Activated CD4-positive, alpha-beta T cell treated with anti-CD3 and anti-CD28 coated beads, Interleukin-2, amount 10 ng/mL, durations not matched to agents 24 days and 14 days (primary cell): ENCODE results near the gene GTF2F1. TPM values are rescaled to one million over a fixed set of nuclear protein-coding genes. Genes with fewer than 3 reads are reported as not detected.

Experiments used
- DNase-seq: peaks from one replicate; pipeline ENCODE4 v3.0.0; 2022
- H3K27ac Mint-ChIP-seq: one replicate; pipeline ENCODE4 v1.8.0; 2022; ENCODE audit warnings: mild to moderate bottlenecking, mixed read lengths
- H3K27me3 Mint-ChIP-seq: one replicate; pipeline ENCODE4 v1.8.0; 2022; ENCODE audit warnings: mixed read lengths
- H3K36me3 Mint-ChIP-seq: one replicate; pipeline ENCODE4 v1.8.0; 2022; ENCODE audit warnings: low read depth, mild to moderate bottlenecking, mixed read lengths
- H3K4me1 Mint-ChIP-seq: one replicate; pipeline ENCODE4 v1.8.0; 2021; ENCODE audit warnings: mixed read lengths
- H3K4me3 Mint-ChIP-seq: one replicate; pipeline ENCODE4 v1.8.0; 2022; ENCODE audit warnings: mild to moderate bottlenecking, moderate library complexity, mixed read lengths
- H3K9me3 Mint-ChIP-seq: one replicate; pipeline ENCODE4 v1.8.0; 2021; ENCODE audit warnings: mixed read lengths
- intact Hi-C: fragments of 100-400 bp; cut with micrococcal nuclease; formaldehyde crosslinking; loops from one replicate; pipeline ENCODE4 v1.15.1; 2023
- total RNA-seq: library from RNA; stranded (reverse); gene quantifications from 2 replicates; pipeline ENCODE4 v1.2.3, GENCODE V29; 2022

Gene GTF2F1
- total RNA-seq, 1 donor from 2014 or later, result 63.5 TPM

DNA sequence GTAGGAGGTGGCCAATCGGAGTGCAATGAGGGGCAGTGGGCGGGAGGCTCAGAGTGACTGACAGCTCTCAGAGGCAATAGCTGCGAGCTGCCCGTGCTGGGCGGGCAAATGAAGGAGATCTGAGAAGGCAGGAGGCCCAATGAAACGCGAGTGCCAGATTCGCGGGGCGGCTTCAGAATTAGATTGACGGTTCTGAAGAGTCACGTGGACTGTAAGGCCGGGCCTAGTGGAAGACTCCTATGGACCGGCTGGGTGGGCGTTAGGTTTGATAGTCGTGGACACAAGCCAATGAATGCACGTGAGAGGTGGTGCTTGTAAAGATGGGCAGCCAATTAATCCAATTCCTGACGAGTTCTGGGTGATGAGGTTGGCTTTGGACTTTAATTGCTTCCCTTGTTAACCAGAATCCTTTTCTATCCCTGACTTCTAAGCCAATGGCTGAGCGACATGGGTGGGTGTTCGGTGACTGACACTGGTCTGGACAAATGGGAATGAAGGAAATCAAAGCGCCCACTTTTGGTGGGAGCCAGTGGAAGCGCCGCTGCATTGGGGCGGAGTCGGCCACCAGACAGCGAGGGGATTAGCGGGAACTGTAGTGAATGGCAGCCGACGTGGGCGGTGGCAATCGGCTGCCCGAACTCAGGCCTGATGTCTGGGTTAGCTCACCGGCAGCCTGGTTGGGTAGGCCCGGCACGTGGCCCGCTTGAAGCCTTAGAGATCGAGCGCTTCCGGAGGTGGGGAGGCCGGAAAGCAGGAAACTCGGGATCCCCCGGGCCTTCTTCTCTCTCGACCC is 32.2 kb upstream of the GTF2F1 start:
- peak; percentile 100 for DNase-seq
- Mint-ChIP-seq H3K27me3 (no peaks in the 10 kb centered on the region), H3K36me3 (peaks cover 29% of the 10 kb centered on the region), H3K4me3 (peak overlapping the region; percentile 72), H3K27ac (peak overlapping the region; percentile 97), H3K9me3 (peaks cover 3% of the 10 kb centered on the region), H3K4me1 (peaks cover 26% of the 10 kb centered on the region)
- intact Hi-C loops, result loop anchor here (1.0 to 10.0 kb wide), 7 partner anchors 32 to 377 kb away; partner anchors contain the start of genes CD70, CLPP and GTF2F1

DNA sequence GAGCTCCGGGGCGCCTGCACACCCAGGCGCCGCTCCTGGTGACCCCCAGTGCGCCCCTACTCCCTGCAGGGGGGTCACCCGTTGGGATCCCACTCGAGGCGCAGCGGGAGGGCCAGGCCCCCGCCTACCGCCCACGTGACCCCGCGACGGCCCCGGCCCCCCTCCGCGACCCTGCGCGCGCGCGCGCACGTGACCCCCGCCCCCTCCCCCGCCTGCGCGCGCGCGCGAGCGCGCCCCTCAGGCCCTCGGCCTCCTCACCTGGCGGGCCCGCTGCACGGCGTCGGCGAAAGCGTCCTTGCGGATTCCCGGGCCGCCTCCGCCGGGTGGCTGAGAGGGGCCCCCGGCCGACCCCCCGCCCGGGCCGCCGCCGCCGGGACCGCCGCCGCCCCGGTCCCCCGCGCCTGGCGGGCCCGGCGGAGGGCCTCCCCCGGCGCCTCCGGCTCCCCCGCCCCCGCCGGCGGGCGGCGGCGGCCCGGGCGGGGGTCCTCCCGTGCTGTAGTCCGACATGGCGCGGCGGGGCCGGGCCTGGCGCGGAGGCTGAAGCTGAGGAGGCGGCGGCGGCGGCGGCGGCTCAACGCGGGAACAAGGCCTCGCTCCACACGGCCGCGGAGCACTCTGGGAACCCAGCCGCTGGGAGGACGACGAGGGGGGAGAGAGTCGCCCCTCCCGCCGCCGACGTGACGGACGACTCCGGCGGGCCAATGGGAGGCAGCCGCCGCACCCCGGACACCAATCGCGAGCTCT is 31.4 kb upstream of the GTF2F1 start, which contains the start of gene KHSRP:
Gene KHSRP (minus strand): TSS at position 617 of the 744 bp plus-strand sequence. CDS start 110 bp downstream, at position 507.
- peaks cover 26% of the 10 kb centered on the region for H3K4me1 Mint-ChIP-seq
- H3K4me3 Mint-ChIP-seq, result peak within 1 kb of the TSS; percentile 97
- peak within 1 kb of the TSS; percentile 97 for H3K27ac Mint-ChIP-seq
- intact Hi-C loops, result loop anchor here (2.0 to 10.0 kb wide), 3 partner anchors 64 to 170 kb away; partner anchors contain the start of genes CD70 and CLPP
- H3K36me3 Mint-ChIP-seq, result peaks cover 36% of the 10 kb centered on the region
- no peaks in the 10 kb centered on the region for H3K27me3 Mint-ChIP-seq
- peaks cover 3% of the 10 kb centered on the region for H3K9me3 Mint-ChIP-seq
- peak; percentile 76 for DNase-seq

DNA sequence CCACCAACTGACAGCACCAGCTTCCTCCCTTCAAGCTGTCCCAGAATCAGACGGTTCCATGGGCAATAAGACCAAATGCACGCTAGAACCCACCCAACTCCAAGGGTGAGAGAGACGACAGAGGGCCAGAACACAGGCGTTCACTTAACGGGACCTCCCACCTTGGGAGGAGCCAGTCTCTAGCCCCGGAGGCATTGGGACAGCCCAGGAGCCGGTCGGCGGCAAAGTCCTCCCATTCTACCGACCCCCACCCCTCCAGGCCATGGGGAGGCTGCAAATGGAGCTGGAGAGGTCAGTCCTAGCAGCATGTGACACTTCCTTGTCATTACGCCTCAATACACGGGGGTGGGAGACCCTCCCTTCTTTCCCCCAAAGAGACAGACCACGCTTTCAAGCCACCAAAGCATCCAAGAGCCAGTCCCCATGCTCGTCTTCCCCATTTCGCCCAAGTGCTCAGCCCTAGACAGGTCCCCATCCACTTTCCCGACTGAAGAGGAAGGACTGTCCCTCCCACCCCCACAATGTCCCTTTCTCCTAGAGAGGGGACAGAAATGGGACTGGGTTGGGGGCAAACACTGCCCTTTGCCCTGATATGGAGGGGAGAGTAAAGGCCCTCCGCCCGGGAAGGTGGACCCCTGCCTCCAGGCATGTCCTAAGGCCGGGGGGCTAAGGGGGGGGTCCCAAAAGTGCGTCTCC is 30.7 kb upstream of the GTF2F1 start:
- intact Hi-C loops, result loop anchor here (2.0 to 10.0 kb wide), 3 partner anchors 63 to 171 kb away; partner anchors contain the start of genes CD70 and CLPP
- peak overlapping the region; percentile 82 for H3K27ac Mint-ChIP-seq

DNA sequence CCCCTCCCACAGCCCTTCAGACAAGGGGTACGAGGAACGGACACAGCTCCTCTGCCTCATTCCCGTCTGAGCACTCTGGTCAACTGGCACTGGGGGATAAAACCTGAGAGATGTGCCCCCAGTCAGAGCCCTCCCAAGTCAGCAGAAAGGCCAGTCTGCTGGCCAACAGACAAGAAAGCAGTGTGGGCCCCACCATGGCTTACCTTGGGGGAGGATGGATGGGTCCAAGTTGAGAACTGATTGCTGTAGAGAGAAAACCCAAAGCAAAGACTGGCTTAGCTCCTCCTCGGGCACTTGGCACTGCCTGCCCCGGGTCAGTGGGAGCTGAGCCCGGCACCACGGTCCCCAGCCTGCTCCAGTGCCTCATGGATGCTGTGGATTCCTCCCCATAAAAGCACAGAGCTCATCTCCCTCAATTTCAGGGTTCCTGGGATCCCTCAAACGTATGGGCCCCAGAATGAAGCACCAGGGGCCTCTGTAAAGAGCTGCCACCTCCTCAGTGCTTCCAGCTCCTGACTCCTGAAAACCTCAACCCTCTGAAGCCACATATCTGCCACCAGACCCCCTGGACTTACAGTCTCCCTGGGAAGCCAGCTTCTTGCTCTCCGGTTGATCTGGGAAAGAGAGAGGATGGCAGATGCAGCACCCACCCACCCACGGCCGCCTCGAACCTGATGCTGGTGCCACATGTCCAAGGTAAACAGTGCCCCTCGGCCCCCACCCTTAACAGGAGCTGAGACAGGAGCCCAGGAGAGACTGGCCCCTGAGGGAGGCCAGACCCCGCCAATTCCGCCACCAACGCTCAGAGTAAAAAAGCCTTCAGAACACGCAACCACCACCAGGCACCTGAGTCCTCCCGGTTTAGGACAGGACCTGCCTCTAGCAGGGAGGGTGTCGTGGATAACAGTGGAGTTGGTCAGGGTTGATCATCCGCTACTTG is 28.4 kb upstream of the GTF2F1 start:
- intact Hi-C loops, result loop anchor here (10.0 kb wide), 1 partner anchor 173 kb away; the partner anchor contains the start of gene CD70
- Mint-ChIP-seq H3K9me3 (peaks cover 3% of the 10 kb centered on the region), H3K27me3 (no peaks in the 10 kb centered on the region), H3K27ac (no peak overlapping the region), H3K4me1 (peaks cover 26% of the 10 kb centered on the region), H3K36me3 (peaks cover 62% of the 10 kb centered on the region), H3K4me3 (no peak overlapping the region)
- DNase-seq, result no peak

More for the DNA sequence above, 30.7 kb upstream of the GTF2F1 start:
- Mint-ChIP-seq H3K9me3 (peaks cover 3% of the 10 kb centered on the region), H3K36me3 (peaks cover 43% of the 10 kb centered on the region), H3K4me3 (peak overlapping the region; percentile 97), H3K27me3 (no peaks in the 10 kb centered on the region), H3K4me1 (peaks cover 26% of the 10 kb centered on the region)
- DNase-seq, result peak; percentile 83

DNA sequence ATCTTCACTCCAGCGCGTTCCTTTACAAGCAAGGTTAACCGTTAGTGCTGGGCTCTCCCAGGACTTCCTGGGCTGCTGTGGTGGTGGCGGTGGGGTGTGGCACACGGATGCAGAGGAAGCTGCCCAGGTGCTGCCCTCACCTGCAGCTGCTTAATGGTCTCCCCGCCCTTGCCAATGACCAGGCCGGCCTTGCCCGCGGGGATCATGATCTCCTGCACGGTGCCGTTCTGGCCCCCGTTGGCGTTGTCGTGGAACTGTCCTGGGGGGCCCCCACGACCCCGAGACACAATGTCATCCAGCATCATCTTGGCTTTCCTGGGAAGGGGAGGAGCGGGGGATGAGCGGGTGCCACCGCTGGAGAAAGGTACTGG is 25.6 kb upstream of the GTF2F1 start:
- DNase-seq, result no peak
- no peaks in the 10 kb centered on the region for H3K27me3 Mint-ChIP-seq
- H3K4me3 Mint-ChIP-seq, result no peak overlapping the region
- peaks cover 72% of the 10 kb centered on the region for H3K36me3 Mint-ChIP-seq
- intact Hi-C loops, result no loop called here
- H3K4me1 Mint-ChIP-seq, result peaks cover 15% of the 10 kb centered on the region
- no peaks in the 10 kb centered on the region for H3K9me3 Mint-ChIP-seq
- no peak overlapping the region for H3K27ac Mint-ChIP-seq

DNA sequence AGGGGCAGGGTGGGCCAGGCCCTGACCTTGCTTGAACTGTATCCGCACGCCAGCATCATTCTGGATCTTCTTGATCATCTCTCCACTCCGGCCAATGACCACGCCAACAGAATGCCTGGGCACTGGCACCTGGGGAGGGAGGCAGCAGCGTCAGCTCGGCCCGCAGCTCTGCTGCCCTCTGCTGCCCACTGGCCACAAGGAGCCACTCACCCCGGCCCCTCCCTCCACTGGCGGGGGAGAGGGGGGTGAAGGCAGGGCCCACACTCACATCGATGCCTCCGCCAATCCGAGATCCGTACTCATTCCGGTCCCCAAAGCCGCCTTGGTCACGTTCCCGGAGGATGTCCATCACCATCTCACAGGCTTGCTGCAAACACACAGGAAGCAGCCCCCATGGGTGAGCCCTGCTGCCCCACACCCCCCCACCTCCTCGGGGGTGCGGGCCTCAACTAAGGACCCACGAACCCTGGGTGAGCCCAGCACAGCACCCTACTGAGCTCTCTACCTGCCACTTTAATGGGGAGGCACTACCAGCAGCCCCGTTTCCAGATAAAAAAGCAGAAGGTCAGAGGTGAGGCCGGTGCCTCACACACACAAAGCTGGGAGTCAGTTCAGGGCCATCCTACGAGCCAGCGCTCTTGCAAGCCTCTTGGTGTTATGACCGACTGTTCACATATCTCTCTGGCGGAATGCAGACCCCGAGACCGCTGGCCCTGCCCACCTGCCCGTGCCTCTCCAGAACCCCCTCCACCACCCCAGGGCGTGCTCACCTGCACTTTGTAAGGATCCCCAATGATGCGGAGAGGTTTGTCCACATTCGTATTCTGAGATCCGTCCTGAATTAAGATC is 25.0 kb upstream of the GTF2F1 start:
- no peak for DNase-seq
- intact Hi-C loops, result no loop called here
- Mint-ChIP-seq H3K9me3 (no peaks in the 10 kb centered on the region), H3K4me3 (no peak overlapping the region), H3K36me3 (peaks cover 70% of the 10 kb centered on the region), H3K27me3 (no peaks in the 10 kb centered on the region), H3K4me1 (peaks cover 10% of the 10 kb centered on the region), H3K27ac (no peak overlapping the region)

DNA sequence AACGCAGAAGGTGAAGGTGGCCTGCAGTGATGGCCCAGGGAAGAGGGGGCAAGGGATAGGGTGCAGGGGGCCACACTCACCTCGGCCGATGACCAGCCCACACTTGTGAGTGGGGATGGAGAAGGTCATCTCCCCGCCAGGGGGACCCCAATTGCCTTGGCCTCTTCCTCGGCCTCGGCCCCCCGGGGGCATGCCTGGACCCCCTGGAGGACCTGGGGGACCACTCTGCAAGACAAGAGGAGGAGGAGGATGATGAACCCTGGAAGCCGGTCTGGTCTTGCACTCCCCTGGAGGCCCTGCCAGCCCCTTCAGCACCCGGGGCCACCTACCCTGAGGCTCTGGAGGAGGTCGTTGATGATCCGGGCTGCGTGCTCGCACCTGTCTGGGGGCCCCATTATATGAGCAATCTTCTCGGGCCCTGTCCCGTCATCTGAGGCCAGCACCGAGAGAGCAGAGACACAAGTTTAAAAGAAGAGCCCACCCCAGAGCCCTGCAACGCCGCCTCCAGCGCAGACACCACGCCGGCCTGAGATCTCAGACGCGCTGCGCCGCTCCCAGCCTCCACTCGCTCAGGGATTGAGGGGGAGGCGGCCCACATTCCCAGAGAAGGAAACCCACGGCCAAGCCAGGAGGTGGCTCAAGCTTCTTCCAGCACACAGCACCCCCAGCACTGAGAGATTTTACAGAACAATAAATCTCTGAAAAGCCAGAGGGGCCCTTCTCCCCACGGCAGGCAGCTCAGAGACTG is 23.9 kb upstream of the GTF2F1 start:
- DNase-seq, result no peak
- H3K36me3 Mint-ChIP-seq, result peaks cover 65% of the 10 kb centered on the region
- H3K27ac Mint-ChIP-seq, result no peak overlapping the region
- intact Hi-C loops, result no loop called here
- no peaks in the 10 kb centered on the region for H3K9me3 Mint-ChIP-seq
- no peaks in the 10 kb centered on the region for H3K27me3 Mint-ChIP-seq
- H3K4me3 Mint-ChIP-seq, result no peak overlapping the region
- peaks cover 2% of the 10 kb centered on the region for H3K4me1 Mint-ChIP-seq

DNA sequence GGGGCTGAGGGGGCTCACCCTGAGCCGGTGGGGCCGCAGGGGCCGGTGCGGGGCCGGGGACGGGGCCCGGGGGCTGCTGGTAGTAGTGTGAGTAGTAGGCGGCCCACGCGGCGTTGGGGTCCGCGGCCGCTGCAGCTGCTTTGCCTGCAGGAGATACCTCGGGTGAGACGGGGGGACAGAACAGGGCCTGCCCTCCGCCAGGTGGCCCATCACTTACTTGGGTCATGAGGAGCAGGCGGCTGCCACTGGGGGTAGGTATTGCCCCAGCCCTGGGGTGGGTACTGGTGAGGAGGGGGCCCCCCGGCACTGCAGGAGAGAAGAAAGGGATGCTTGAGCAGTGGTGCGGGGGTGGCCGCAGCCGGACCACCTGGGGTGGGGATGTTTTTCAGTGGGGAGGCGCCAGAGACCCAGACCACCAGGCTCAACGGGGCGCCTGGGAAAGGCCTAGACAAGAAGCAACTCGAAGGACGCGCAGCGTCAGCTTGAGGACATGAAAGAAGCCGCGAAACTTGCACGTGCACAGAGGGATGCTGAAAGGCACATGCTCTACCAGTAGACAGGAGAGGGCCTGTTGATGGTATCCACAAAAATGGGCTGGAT is 22.7 kb upstream of the GTF2F1 start:
- no peaks in the 10 kb centered on the region for H3K9me3 Mint-ChIP-seq
- intact Hi-C loops, result no loop called here
- peaks cover 57% of the 10 kb centered on the region for H3K36me3 Mint-ChIP-seq
- no peaks in the 10 kb centered on the region for H3K27me3 Mint-ChIP-seq
- H3K4me1 Mint-ChIP-seq, result peaks cover under 1% of the 10 kb centered on the region
- H3K27ac Mint-ChIP-seq, result no peak overlapping the region
- no peak overlapping the region for H3K4me3 Mint-ChIP-seq
- DNase-seq, result no peak

DNA sequence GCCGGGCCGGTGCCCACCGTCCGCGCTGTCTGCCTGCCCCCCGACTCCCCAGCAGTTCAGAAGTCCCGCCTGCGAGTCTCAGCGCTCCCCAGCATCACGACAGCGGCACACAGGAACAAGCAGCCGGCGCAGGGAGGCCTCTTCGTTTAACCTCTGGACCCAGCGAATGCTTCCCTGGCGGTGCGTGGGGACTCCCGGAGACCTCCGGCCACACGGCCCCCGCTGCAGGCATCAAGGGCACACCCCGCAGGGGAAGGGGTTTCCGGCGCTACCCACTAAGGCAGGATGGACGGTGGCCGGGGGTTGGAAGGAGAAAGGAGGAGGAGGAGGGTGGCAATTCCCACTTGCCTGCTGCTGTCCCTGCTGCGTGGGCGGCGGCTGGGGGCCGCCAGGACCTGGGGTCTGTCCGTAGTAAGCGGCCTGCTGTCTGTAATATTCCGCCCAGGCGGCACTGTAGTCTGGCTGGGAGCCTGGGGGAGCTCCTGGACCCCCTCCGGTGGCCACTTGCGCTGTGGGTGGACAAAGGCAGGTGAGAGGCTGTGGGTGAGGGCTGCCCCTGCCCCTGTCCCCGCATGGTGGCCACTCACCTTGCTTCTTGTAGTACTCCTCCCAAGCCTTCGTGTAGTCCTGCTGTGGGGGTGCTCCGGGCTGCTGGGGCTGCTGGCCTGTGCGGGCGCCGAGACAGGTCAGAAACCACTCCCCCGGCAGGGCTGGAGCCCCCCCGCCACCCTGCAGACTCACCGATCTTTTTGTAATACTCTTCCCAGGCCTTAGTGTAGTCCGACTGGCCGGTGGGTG is 22.0 kb upstream of the GTF2F1 start:
- DNase-seq, result no peak
- Mint-ChIP-seq H3K9me3 (no peaks in the 10 kb centered on the region), H3K27me3 (no peaks in the 10 kb centered on the region), H3K4me1 (no peaks in the 10 kb centered on the region), H3K36me3 (peaks cover 50% of the 10 kb centered on the region), H3K4me3 (no peak overlapping the region), H3K27ac (no peak overlapping the region)
- intact Hi-C loops, result no loop called here

DNA sequence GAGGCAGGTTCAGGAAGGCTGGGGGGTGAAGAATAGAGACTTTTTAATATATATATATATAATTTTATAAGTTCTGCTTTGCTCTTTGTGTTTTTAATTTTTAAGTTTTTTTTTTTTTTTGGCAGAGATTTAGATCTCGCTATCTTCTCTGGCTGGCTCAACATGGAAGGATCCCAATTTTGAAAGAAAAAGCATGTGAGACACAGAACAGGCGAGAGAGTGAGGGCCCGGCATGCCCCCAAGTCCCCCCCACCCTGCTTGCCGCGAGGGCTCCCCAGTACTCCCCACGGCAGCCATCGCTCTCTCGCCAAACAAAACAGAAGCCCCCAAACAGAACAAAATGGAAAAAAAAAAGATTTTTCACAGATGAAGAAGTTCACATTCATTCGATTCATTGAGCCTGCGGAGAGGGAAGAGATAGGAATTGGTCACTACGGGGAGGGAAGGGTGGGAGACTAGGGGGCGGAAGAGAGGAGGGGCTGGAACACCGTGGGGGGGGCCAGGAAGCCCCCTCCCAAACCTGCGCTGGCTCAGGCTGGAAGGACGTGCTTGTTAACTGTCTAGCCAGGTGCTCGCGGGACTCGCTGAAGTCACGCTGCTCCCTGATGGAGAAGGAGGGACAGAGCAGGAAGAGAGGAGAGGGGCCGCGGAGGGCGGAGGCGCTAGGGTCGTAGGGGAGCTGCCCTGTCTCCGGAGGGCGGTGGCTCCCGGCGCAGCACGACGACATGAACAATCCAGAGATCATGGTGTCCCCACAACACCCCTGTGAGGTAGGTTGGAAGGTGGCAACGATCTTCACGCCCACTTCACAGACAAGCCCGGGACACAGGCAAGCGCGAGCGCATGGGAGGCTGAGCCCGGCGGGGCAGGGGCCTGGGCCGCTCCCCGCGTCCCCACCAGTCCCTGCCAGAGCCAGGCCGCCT is 21.0 kb upstream of the GTF2F1 start:
- intact Hi-C loops, result no loop called here
- Mint-ChIP-seq H3K27ac (no peak overlapping the region), H3K4me3 (no peak overlapping the region), H3K4me1 (no peaks in the 10 kb centered on the region), H3K27me3 (no peaks in the 10 kb centered on the region), H3K9me3 (no peaks in the 10 kb centered on the region), H3K36me3 (peaks cover 41% of the 10 kb centered on the region)
- no peak for DNase-seq
